Small intestine (tissue), 7 donors: ENCODE measurements around the gene FXYD4. TPM values are rescaled to one million over a fixed set of nuclear protein-coding genes. Genes with fewer than 3 reads are reported as not detected.
"Not testable (repeated sequence)": the region's sequence is repeated elsewhere in the genome, so short reads cannot be mapped to it uniquely, and the experiment has no call there.

Experiments used
- DNase-seq, 2 donors: peaks; one replicate each; pipeline versions ENCODE4 v3.0.0 to v3.0.0-alpha.2; 2013
- FAIRE-seq: peaks from 2 replicates; lab custom pipeline; 2012; peaks lifted over from hg19 to GRCh38; lab: Jason Lieb, UNC
- H3K27ac ChIP-seq, 3 donors: one replicate each; pipeline ENCODE4 v1.5.1; 2013; ENCODE audit warnings: low read length in 2 of 3, mild to moderate bottlenecking in 2 of 3, control low read depth in 1 of 3, inconsistent platforms in 1 of 3, low read depth in 1 of 3, moderate library complexity in 1 of 3
- H3K27me3 ChIP-seq, 3 donors: one replicate each; pipeline ENCODE4 v1.6.1; 2013; ENCODE audit warnings: low read length in 3 of 3, inconsistent platforms in 1 of 3; ENCODE audit not compliant: control insufficient read depth in 3 of 3, insufficient read depth in 3 of 3
- H3K36me3 ChIP-seq, 3 donors: one replicate each; pipeline ENCODE4 v1.6.1; 2013; ENCODE audit warnings: low read length in 3 of 3, inconsistent platforms in 1 of 3, low read depth in 1 of 3, mild to moderate bottlenecking in 1 of 3, moderate library complexity in 1 of 3; ENCODE audit not compliant: control insufficient read depth in 3 of 3, insufficient read depth in 2 of 3
- H3K4me1 ChIP-seq, 3 donors: one replicate each; pipeline ENCODE4 v1.6.1; 2013; ENCODE audit warnings: low read length in 2 of 3, inconsistent platforms in 1 of 3, low read depth in 1 of 3, mild to moderate bottlenecking in 1 of 3, moderate library complexity in 1 of 3; ENCODE audit not compliant: control insufficient read depth in 3 of 3, insufficient read depth in 2 of 3
- H3K4me3 ChIP-seq, 3 donors: one replicate each; pipeline ENCODE4 v1.5.1; 2013; ENCODE audit warnings: low read length in 3 of 3, control low read depth in 1 of 3, inconsistent platforms in 1 of 3, low read depth in 1 of 3, mild to moderate bottlenecking in 1 of 3, moderate library complexity in 1 of 3
- H3K9me3 ChIP-seq, 2 donors: one replicate each; pipeline ENCODE4 v1.6.1; 2013; ENCODE audit warnings: low read depth in 1 of 2, low read length in 1 of 2; ENCODE audit not compliant: control insufficient read depth in 2 of 2, insufficient read depth in 1 of 2
- WGBS, 3 donors: extraction: QIAGEN DNeasy Blood & Tissue Kit; methylation state at CpG; one replicate each; pipeline ENCODE4 v1.1.7; 2013; 5-methylcytosine and 5-hydroxymethylcytosine counted together
- polyA plus RNA-seq, 4 donors: library from polyadenylated mRNA; stranded (reverse) in 3 of 4; unstranded in 1 of 4; fragments of 200-250 nt in 3 of 4; fragments of 120-200 nt in 1 of 4; gene quantifications; one replicate each; pipeline versions ENCODE4 v1.2.1 to v1.2.3, GENCODE V29; 2013
- donor health status: healthy with polysubstance abuse.
- donor health status: control.
- donor health status: control.
- donor health status: Bipolar disorder and iron deficiency.
- donor health status: healthy.

The FXYD4 gene
- polyA plus RNA-seq, 4 donors, result 0.10 TPM; not detected in 3

DNA sequence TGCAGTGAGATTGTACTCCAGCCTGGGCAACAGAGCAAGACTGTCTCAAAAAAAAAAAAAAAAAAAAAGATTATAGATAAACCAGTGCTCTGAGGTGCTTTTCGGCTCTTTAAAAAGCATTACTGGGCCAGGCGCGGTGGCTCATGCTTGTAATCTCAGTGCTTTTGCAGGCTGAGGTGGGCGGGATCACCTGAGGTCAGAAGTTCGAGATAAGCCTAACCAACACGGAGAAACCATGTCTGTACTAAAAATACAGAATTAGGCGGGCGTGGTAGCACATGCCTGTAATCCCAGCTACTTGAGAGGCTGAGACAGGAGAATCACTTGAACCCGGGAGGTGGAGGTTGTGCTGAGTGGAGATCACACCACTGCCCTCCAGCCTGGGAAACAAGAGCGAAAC, 44.1 kb downstream of the FXYD4 start:
- no peaks in the 10 kb centered on the region for H3K9me3 ChIP-seq
- peaks cover 0 to 14% (median 3%) of the 10 kb centered on the region in 3 donors for H3K4me1 ChIP-seq
- FAIRE-seq (no peak), DNase-seq (no peak)
- no peak overlapping the region for H3K4me3 ChIP-seq
- H3K27ac ChIP-seq, result no peak overlapping the region
- no peaks in the 10 kb centered on the region for H3K27me3 ChIP-seq
- no peaks in the 10 kb centered on the region for H3K36me3 ChIP-seq
- 30 to 75% (median 66%) methylated on average over 9 to 10 of the region's 10 CpGs for WGBS, 3 donors

GRCh38 chr10:43417950-43418768, 46.7 kb downstream of the FXYD4 start:
- peaks cover 2 to 23% (median 3%) of the 10 kb centered on the region in 3 donors for H3K4me1 ChIP-seq
- DNase-seq, result no peak
- peak overlapping the region in 1 of 3 donors; percentile 52 for H3K27ac ChIP-seq
- H3K27me3 ChIP-seq, result no peaks in the 10 kb centered on the region
- H3K4me3 ChIP-seq, result no peak overlapping the region
- no peaks in the 10 kb centered on the region for H3K36me3 ChIP-seq
- 66 to 70% (median 67%) methylated on average over 14 of the region's 14 CpGs for WGBS, 3 donors
- no peaks in the 10 kb centered on the region for H3K9me3 ChIP-seq
- FAIRE-seq, result no peak

GRCh38 chr10:43419997-43420368, 48.5 kb downstream of the FXYD4 start:
- Histone ChIP-seq H3K27ac (peak overlapping the region; percentile 95 to 97 (median 96)), H3K36me3 (no peaks in the 10 kb centered on the region), H3K4me1 (peaks cover 2 to 23% (median 3%) of the 10 kb centered on the region in 3 donors), H3K27me3 (no peaks in the 10 kb centered on the region), H3K4me3 (peak overlapping the region in 2 of 3 donors; percentile 41 to 49), H3K9me3 (no peaks in the 10 kb centered on the region)
- FAIRE-seq (no peak), DNase-seq (no peak)
- WGBS, 3 donors, result 59 to 63% (median 60%) methylated on average over 18 of the region's 18 CpGs

DNA sequence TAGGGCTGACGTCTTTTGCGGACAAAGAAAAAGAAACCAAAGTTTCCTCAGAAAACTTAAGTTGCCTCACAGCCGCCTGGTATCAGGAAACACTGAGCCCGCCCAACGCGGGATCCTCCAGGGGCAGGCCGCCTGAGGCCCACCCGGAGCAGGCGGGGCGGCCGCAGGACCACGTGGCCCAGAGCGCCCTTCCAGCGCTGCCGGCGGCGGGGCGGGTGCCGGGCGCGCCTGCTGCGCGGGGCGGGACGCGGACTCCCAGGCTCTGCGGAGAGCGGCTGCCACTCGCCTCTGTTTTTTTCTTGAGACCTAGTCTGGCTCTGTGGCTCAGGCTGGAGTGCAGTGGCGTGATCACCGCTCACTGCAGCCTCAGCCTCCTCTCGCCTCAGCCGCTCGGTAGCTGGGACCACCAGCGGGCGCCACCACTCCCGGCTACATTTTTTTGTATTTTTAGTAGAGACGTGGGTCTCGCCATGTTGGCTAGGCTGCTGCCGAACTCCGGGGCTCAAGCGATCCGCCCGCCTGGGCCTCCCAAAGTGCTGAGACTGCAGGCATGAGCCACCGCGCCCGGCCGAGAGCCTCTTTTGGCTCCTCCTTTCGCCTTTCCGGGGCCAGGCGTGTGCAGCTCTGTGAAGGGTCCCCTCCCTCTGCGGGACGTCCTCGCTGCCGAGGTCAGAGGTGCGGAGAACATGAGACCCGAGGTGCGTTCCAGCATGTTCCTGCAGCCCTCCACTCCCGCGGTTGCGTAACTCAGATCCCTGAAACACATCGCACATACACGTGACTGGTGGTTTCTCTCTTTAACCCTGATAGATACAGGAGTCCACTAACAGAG, 49.1 kb downstream of the FXYD4 start:
- 0 to 1% (median 0%) methylated on average over 53 to 63 of the region's 63 CpGs for WGBS, 3 donors
- FAIRE-seq, result no peak

GRCh38 chr10:43421201-43421507, 49.7 kb downstream of the FXYD4 start:
- Histone ChIP-seq H3K36me3 (no peaks in the 10 kb centered on the region), H3K9me3 (no peaks in the 10 kb centered on the region), H3K4me3 (peak overlapping the region; percentile 40 to 49 (median 40)), H3K27me3 (no peaks in the 10 kb centered on the region), H3K27ac (peak overlapping the region; percentile 95 to 97 (median 96)), H3K4me1 (peaks cover 2 to 23% (median 3%) of the 10 kb centered on the region in 3 donors)
- FAIRE-seq, result no peak
- WGBS, 3 donors, result 11 to 19% (median 13%) methylated on average over 4 of the region's 4 CpGs
- no peak for DNase-seq

More for the DNA sequence above, 49.1 kb downstream of the FXYD4 start:
- peak; percentile 96 to 99 for DNase-seq
- H3K27ac ChIP-seq, result peak overlapping the region; percentile 95 to 97 (median 96)
- no peaks in the 10 kb centered on the region for H3K27me3 ChIP-seq
- no peaks in the 10 kb centered on the region for H3K9me3 ChIP-seq
- peaks cover 2 to 23% (median 3%) of the 10 kb centered on the region in 3 donors for H3K4me1 ChIP-seq
- no peaks in the 10 kb centered on the region for H3K36me3 ChIP-seq
- peak overlapping the region; percentile 40 to 49 (median 41) for H3K4me3 ChIP-seq

DNA sequence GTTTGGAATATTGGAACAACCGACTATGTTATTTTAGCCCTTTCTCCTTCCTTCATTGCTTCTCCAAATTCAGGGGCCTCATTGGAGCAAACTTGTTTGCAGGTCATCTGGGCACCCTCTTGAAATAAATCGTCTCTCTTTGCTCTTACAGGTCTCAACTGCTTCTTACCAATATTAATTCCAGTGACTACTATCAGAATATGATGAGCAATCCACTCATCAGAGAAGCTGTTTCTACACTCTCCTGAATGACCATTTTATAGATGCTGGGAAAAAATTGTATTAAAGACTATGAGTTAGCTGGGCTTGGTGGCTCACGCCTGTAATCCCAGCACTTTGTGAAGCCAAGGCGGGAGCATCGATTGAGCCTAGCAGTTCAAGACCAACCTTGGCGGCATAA, 50.1 kb downstream of the FXYD4 start:
- Histone ChIP-seq H3K4me3 (no peak overlapping the region), H3K4me1 (peaks cover 2 to 23% (median 3%) of the 10 kb centered on the region in 3 donors), H3K27ac (peak overlapping the region; percentile 88 to 96 (median 95)), H3K36me3 (no peaks in the 10 kb centered on the region), H3K9me3 (no peaks in the 10 kb centered on the region), H3K27me3 (no peaks in the 10 kb centered on the region)
- FAIRE-seq, result no peak
- peak in 1 of 2 donors; percentile 45 for DNase-seq
- 67 to 82% (median 75%) methylated on average over 6 of the region's 6 CpGs for WGBS, 3 donors

GRCh38 chr10:43421944-43422343, 50.5 kb downstream of the FXYD4 start:
- Histone ChIP-seq H3K4me1 (peaks cover 2 to 23% (median 3%) of the 10 kb centered on the region in 3 donors), H3K27ac (peak overlapping the region; percentile 88 to 96 (median 95))
- 9 to 71% (median 54%) methylated on average over 4 of the region's 4 CpGs for WGBS, 3 donors
- H3K27me3 ChIP-seq, H3K36me3 ChIP-seq, FAIRE-seq, H3K4me3 ChIP-seq, H3K9me3 ChIP-seq: not testable (repeated sequence)
- DNase-seq, result peak; percentile 52 to 82

DNA sequence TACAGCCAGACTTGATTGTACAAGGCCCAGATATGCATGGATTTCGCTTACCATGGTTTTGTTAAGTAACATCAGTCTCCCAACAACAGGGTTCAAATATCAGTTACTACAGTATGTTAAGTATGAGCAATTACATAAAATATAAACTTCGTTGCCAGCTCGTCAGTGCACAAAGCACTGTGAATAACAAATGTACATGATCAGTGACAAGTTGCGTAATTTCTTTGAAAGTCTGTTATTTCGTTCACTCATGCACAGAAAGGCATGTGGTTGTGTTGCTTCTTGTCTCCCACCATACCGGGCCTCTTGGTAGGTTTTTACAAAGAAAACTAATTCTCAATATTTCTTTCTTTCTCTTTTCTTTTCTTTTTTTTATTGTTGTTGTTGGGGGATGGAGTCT, 53.0 kb downstream of the FXYD4 start:
- Histone ChIP-seq H3K4me3 (no peak overlapping the region), H3K27ac (no peak overlapping the region), H3K27me3 (no peaks in the 10 kb centered on the region), H3K9me3 (no peaks in the 10 kb centered on the region), H3K4me1 (peaks cover 2 to 16% (median 3%) of the 10 kb centered on the region in 3 donors), H3K36me3 (no peaks in the 10 kb centered on the region)
- WGBS, 3 donors, result 91 to 94% (median 92%) methylated on average over 6 of the region's 6 CpGs
- FAIRE-seq (no peak), DNase-seq (no peak)
